Stimulated activated CD8-positive, alpha-beta memory T cell treated with anti-CD3 and anti-CD28 coated beads, Interleukin-7, amount 100 ng/mL, for 1 hour (primary cell): ENCODE data around the gene CCDC187.

Source experiments
- DNase-seq, 2 donors: peaks; one replicate each; pipeline ENCODE4 v3.0.0-alpha.2; 2020; ENCODE audit warnings: low read depth in 2 of 2

CCDC187 gene

GRCh38 chr9:136339958-136340310 is 36.0 kb upstream of the CCDC187 start:
- DNase-seq = no peak

- no peak for DNase-seq
Measured at GRCh38 chr9:136339173-136339957, 35.5 kb upstream of the CCDC187 start.

- no peak for DNase-seq
Measured at GRCh38 chr9:136338511-136338910, 34.6 kb upstream of the CCDC187 start.

- no peak for DNase-seq
Measured at GRCh38 chr9:136337416-136338395, 33.8 kb upstream of the CCDC187 start.

- DNase-seq = no peak
Measured at GRCh38 chr9:136336881-136337280, 33.0 kb upstream of the CCDC187 start.

GRCh38 chr9:136336156-136336870 is 32.4 kb upstream of the CCDC187 start:
- no peak for DNase-seq

GRCh38 chr9:136335296-136336155 is 31.6 kb upstream of the CCDC187 start:
- DNase-seq = no peak

GRCh38 chr9:136334541-136334940 is 30.6 kb upstream of the CCDC187 start:
- no peak for DNase-seq

GRCh38 chr9:136333486-136333885 is 29.6 kb upstream of the CCDC187 start:
- DNase-seq = no peak

- no peak for DNase-seq
Measured at GRCh38 chr9:136333045-136333444, 29.2 kb upstream of the CCDC187 start.

- no peak for DNase-seq
Measured at GRCh38 chr9:136332482-136332983, 28.6 kb upstream of the CCDC187 start.

GRCh38 chr9:136331556-136332481 is 27.9 kb upstream of the CCDC187 start:
- no peak for DNase-seq

- DNase-seq = no peak
Measured at GRCh38 chr9:136331030-136331429, 27.1 kb upstream of the CCDC187 start.

GRCh38 chr9:136330406-136330990 is 26.6 kb upstream of the CCDC187 start:
- DNase-seq = no peak

GRCh38 chr9:136329636-136330405 is 25.9 kb upstream of the CCDC187 start:
- no peak for DNase-seq

- no peak for DNase-seq
Measured at GRCh38 chr9:136329211-136329627, 25.3 kb upstream of the CCDC187 start.

- no peak for DNase-seq
Measured at GRCh38 chr9:136328622-136329041, 24.7 kb upstream of the CCDC187 start.

GRCh38 chr9:136328011-136328621 is 24.2 kb upstream of the CCDC187 start:
- DNase-seq = no peak
